ENCODE measurements around the gene SMARCC1. TPM values are rescaled to one million over a fixed set of nuclear protein-coding genes. Genes with fewer than 3 reads are reported as not detected.

The SMARCC1 gene
- total RNA-seq, 6 experiments from 2014 or later = 65.8 to 81.9 (median 69.2) TPM

DNA sequence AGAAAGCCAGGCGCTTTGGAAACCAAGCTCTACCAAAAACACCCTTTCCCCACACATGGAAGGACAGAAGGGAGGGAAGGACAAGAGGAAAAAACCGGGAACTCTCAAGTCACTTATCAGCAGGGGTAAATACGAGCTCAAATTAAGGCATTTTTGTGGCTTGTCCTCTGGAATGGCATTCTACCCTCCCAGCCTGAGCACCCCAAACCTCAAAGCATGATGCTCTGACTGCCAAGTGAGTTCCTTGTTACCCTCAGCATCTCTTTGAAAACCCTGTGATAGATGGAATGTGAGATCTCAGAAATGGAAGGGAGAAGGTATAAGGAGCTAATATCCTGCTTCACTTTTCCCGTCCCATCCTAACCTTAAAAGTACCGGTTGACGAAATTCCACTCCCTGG lies 194.9 kb downstream of the SMARCC1 start:
- peaks cover 1% of the 10 kb centered on the region; the same call in 1 of the 2 replicates for H3K27me3 Mint-ChIP-seq (ENCODE audit: insufficient read depth)

DNA sequence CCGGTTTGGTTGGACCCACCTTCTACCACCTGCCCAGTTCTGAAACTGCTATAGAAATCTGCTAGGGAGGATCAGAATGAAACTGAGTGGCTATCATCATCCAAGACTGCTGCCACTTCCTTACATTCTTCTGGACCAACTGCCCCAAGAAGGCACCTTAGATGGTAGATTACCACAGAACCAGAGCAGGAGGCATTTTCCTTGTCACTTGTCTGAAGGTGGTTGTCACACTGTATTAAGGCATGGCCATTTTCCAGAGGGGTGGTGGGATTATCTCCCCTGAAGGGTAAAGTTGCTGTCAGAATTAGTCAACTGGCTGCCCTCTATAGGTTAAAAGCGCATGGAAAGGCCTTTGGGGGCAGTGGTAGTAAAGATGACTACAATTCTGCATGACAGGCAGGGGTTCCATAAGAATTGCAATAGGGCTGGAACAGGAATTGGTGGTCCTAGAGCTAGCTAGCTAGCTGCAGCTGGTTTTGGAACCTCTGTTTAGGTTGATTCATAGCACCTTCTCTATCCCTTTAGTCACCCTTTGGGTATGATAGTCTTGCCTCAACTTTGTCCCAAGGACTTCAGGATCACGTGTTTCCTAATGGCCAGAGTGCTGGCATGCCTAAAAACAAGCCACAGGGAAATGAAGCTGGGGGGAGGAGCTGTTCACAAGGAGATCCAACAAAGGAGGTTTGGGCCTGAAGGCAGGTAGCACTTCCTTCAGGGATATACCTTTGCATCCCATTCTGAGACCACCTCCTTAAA lies 198.2 kb downstream of the SMARCC1 start:
- Mint-ChIP-seq H3K4me1 (ENCODE audit: low read depth) (peaks cover 15% of the 10 kb centered on the region; the same call in 1 of the 2 replicates), H3K27me3 (ENCODE audit: insufficient read depth) (peaks cover 9% of the 10 kb centered on the region), H3K4me3 (no peak overlapping the region), H3K36me3 (ENCODE audit: low read depth) (peaks cover 25% of the 10 kb centered on the region), H3K9me3 (no peaks in the 10 kb centered on the region), H3K27ac (no peak overlapping the region; the same call in 1 of the 2 replicates)
- TF ChIP-seq, protein P1, sequence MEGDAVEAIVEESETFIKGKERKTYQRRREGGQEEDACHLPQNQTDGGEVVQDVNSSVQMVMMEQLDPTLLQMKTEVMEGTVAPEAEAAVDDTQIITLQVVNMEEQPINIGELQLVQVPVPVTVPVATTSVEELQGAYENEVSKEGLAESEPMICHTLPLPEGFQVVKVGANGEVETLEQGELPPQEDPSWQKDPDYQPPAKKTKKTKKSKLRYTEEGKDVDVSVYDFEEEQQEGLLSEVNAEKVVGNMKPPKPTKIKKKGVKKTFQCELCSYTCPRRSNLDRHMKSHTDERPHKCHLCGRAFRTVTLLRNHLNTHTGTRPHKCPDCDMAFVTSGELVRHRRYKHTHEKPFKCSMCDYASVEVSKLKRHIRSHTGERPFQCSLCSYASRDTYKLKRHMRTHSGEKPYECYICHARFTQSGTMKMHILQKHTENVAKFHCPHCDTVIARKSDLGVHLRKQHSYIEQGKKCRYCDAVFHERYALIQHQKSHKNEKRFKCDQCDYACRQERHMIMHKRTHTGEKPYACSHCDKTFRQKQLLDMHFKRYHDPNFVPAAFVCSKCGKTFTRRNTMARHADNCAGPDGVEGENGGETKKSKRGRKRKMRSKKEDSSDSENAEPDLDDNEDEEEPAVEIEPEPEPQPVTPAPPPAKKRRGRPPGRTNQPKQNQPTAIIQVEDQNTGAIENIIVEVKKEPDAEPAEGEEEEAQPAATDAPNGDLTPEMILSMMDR (IDR thresholded peaks at IDR 0.05) = no peak
- DNase-seq = no peak

More for the DNA sequence above, 194.9 kb downstream of the SMARCC1 start:
- Mint-ChIP-seq H3K4me1 (ENCODE audit: low read depth) (peaks cover 15% of the 10 kb centered on the region; the same call in 1 of the 2 replicates), H3K36me3 (ENCODE audit: low read depth) (peaks cover 32% of the 10 kb centered on the region), H3K4me3 (no peak overlapping the region), H3K9me3 (no peaks in the 10 kb centered on the region), H3K27ac (no peak overlapping the region)
- DNase-seq = no peak
- TF ChIP-seq, protein P1 (IDR thresholded peaks at IDR 0.05) = no peak

DNA sequence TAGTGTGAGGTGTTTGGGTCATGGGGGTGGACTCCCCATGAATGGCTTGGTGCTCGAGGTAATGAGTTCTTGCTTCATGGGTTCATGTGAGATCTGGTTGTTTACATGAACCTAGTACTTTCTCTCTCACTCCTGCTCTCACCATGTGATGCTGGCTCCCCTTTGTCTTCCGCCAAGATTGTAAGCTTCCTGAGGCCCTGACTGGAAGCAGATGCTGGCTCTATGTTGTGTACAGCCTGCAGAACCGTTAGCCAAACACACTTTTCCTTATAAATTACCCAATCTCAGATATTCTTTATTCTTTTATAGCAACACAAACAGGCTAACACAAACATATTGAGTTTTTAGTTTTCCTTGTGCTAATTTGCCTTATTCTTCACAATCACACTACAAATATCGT lies 199.9 kb downstream of the SMARCC1 start:
- H3K27me3 Mint-ChIP-seq (ENCODE audit: insufficient read depth) = peaks cover 9% of the 10 kb centered on the region
- H3K9me3 Mint-ChIP-seq = no peaks in the 10 kb centered on the region
- TF ChIP-seq, protein P1 (IDR thresholded peaks at IDR 0.05) = no peak
- no peak for DNase-seq
- peaks cover 8% of the 10 kb centered on the region; the same call in 1 of the 2 replicates for H3K4me1 Mint-ChIP-seq (ENCODE audit: low read depth)
- H3K27ac Mint-ChIP-seq = no peak overlapping the region
- peaks cover 14% of the 10 kb centered on the region for H3K36me3 Mint-ChIP-seq (ENCODE audit: low read depth)
- H3K4me3 Mint-ChIP-seq = no peak overlapping the region

DNA sequence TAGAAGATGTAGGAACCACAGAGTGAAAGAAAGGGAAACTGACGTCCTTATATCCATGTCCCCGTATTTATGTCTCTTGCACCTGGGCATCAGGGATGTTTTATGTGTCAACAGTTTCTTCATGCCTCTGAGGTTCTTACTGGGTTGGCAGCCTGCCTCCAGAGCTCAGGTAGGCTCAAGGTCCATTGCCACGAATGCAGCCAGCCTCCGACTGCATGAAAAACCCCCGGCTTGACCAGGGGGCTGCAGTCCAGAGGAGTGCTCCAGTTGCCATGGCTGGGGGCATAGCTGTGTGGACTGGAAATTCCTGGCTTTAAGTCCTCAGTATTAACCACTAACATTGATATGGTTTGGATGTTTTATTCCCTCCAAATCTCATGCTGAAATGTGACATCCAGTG lies 200.3 kb downstream of the SMARCC1 start:
- Mint-ChIP-seq H3K27me3 (ENCODE audit: insufficient read depth) (peaks cover 9% of the 10 kb centered on the region), H3K27ac (no peak overlapping the region), H3K4me3 (no peak overlapping the region)

DNA sequence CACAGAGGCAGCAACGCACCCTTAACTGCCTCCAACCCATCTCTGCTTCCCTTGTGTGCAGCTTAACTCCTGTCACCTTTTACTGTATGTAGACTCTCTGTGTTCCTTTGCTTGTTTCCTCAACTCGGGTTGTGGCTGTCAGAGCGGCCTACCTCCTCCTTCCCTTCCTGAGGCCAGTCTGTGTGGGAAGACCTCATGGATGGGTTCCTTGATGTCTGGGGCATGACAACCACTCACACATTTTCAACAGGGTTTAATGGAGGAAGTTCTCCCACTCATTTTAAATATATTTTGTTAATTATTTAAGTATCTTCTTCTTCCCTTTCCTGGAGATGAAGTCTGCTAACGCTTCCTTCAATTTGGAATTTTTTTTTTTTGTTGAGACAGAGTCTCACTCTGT lies 201.2 kb downstream of the SMARCC1 start:
- Mint-ChIP-seq H3K36me3 (ENCODE audit: low read depth) (0 out of 2 replicates have a peak, but pooled peaks cover 4% of the 10 kb centered on the region), H3K27ac (no peak overlapping the region), H3K4me1 (ENCODE audit: low read depth) (peaks cover 5% of the 10 kb centered on the region; the same call in 1 of the 2 replicates), H3K9me3 (no peaks in the 10 kb centered on the region), H3K4me3 (no peak overlapping the region), H3K27me3 (ENCODE audit: insufficient read depth) (peaks cover 9% of the 10 kb centered on the region)
- no peak for DNase-seq
- TF ChIP-seq, protein P1 (IDR thresholded peaks at IDR 0.05) = no peak

More for the DNA sequence above, 200.3 kb downstream of the SMARCC1 start:
- no peak for DNase-seq
- Mint-ChIP-seq H3K9me3 (no peaks in the 10 kb centered on the region), H3K36me3 (ENCODE audit: low read depth) (peaks cover 10% of the 10 kb centered on the region), H3K4me1 (ENCODE audit: low read depth) (peaks cover 5% of the 10 kb centered on the region; the same call in 1 of the 2 replicates)
- TF ChIP-seq, protein P1 (IDR thresholded peaks at IDR 0.05) = no peak

Measured in HFFc6 (cell line).